Peyer's patch (tissue), 4 donors: ENCODE measurements around the gene SOX3.

Experiments
- CTCF ChIP-seq, 6 experiments: fragments of 450-650 bp in 4 of 6; fragments of 200-600 bp in 2 of 6; sonication (generic) in 1 of 6; IDR thresholded peaks; one replicate each; pipeline ENCODE4 v1.5.1; 2017 to 2019; ENCODE audit warnings: antibody characterized with exemption in 6 of 6, mild to moderate bottlenecking in 3 of 6, moderate library complexity in 1 of 6
- POLR2A ChIP-seq, 2 donors: fragments of 450-650 bp; IDR thresholded peaks; one replicate each; pipeline ENCODE4 v1.5.1; 2017; ENCODE audit warnings: antibody characterized with exemption in 2 of 2, mild to moderate bottlenecking in 2 of 2, moderate library complexity in 2 of 2

GRCh38 chrX:140524556-140524955, 19.7 kb upstream of the SOX3 start:
- no peak for TF ChIP-seq CTCF (IDR thresholded peaks at IDR 0.05)
- no peak for TF ChIP-seq POLR2A (IDR thresholded peaks at IDR 0.05)
